GM23338 (cell line): ENCODE results near the gene MYO1F. TPM values are rescaled to one million over a fixed set of nuclear protein-coding genes. Genes with fewer than 3 reads are reported as not detected.

Source experiments
- ATAC-seq: fragments of 200-7000 bp; cut with Tn5 transposase; 3 replicates; pipeline ENCODE4 v1.9.1; 2020
- DNase-seq: peaks from one replicate; pipeline ENCODE4 v3.0.0-alpha.2; 2015; ENCODE audit warnings: low spot score
- H2AFZ ChIP-seq: fragments of 200-600 bp; sonication (generic); 2 replicates; pipeline ENCODE4 v1.8.0; 2016; ENCODE audit warnings: antibody characterized with exemption, mild to moderate bottlenecking, moderate library complexity
- H3F3A ChIP-seq: fragments of 200-600 bp; sonication (generic); replicated peaks from 2 replicates; pipeline ENCODE4 v1.8.0; 2017; ENCODE audit warnings: antibody characterized with exemption, mixed run types, low read depth
- H3K27ac ChIP-seq: fragments of 200-600 bp; sonication (generic); 2 replicates; pipeline ENCODE4 v1.6.1; 2016; ENCODE audit warnings: low read depth
- H3K27me3 ChIP-seq: fragments of 200-600 bp; sonication (generic); 2 replicates; pipeline ENCODE4 v1.8.0; 2016; ENCODE audit warnings: mild to moderate bottlenecking, mixed run types, moderate library complexity; ENCODE audit not compliant: insufficient read depth
- H3K36me3 ChIP-seq: fragments of 200-600 bp; sonication (generic); 2 replicates; pipeline ENCODE4 v1.8.0; 2016; ENCODE audit warnings: mild to moderate bottlenecking; ENCODE audit not compliant: insufficient read depth
- H3K4me1 ChIP-seq: fragments of 200-600 bp; sonication (generic); 2 replicates; pipeline ENCODE4 v1.8.0; 2016; ENCODE audit warnings: mild to moderate bottlenecking, moderate library complexity; ENCODE audit not compliant: insufficient read depth
- H3K4me2 ChIP-seq: fragments of 200-600 bp; sonication (generic); 2 replicates; pipeline ENCODE4 v1.7.1; 2017; ENCODE audit warnings: mixed run types
- H3K4me3 ChIP-seq: fragments of 200-600 bp; sonication (generic); 2 replicates; pipeline ENCODE4 v1.6.1; 2016; ENCODE audit warnings: mixed run types
- H3K79me2 ChIP-seq: fragments of 200-600 bp; sonication (generic); replicated peaks from 2 replicates; pipeline ENCODE4 v1.8.0; 2017; ENCODE audit warnings: mild to moderate bottlenecking; ENCODE audit not compliant: insufficient read depth
- H3K9me2 ChIP-seq: fragments of 200-600 bp; sonication (generic); 2 replicates; pipeline ENCODE4 v1.8.0; 2017; ENCODE audit not compliant: insufficient read depth
- H4K20me1 ChIP-seq: fragments of 200-600 bp; sonication (generic); replicated peaks from 2 replicates; pipeline ENCODE4 v1.8.0; 2017; ENCODE audit warnings: mild to moderate bottlenecking; ENCODE audit not compliant: insufficient read depth
- H3K27ac Mint-ChIP-seq: 2 replicates; pipeline ENCODE4 v1.8.0; 2020; ENCODE audit warnings: inconsistent platforms, mild to moderate bottlenecking, moderate library complexity, mixed read lengths
- H3K27me3 Mint-ChIP-seq: 3 replicates; pipeline ENCODE4 v1.8.0; 2022; ENCODE audit warnings: low read depth, mild to moderate bottlenecking, moderate library complexity, mixed read lengths, inconsistent platforms; ENCODE audit not compliant: insufficient read depth, poor library complexity
- H3K36me3 Mint-ChIP-seq: 3 replicates; pipeline ENCODE4 v1.8.0; 2021; ENCODE audit warnings: low read depth, mild to moderate bottlenecking, inconsistent platforms, moderate library complexity, mixed read lengths
- H3K4me1 Mint-ChIP-seq: 3 replicates; pipeline ENCODE4 v1.8.0; 2020; ENCODE audit warnings: mild to moderate bottlenecking, inconsistent platforms, mixed read lengths
- H3K4me3 Mint-ChIP-seq: 3 replicates; pipeline ENCODE4 v1.8.0; 2021; ENCODE audit warnings: moderate library complexity, mild to moderate bottlenecking, inconsistent platforms, mixed read lengths
- H3K9me3 Mint-ChIP-seq: 3 replicates; pipeline ENCODE4 v1.8.0; 2020; ENCODE audit warnings: moderate library complexity, mild to moderate bottlenecking, inconsistent platforms, mixed read lengths
- CREB1 ChIP-seq: fragments of 250-450 bp; sonication (Bioruptor Pico); IDR thresholded peaks from 2 replicates; pipeline ENCODE4 v1.5.0; 2020; ENCODE audit warnings: low read depth, mild to moderate bottlenecking, moderate library complexity
- CTCF ChIP-seq, 2 experiments: fragments of 200-600 bp in 1 of 2; sonication (generic) in 1 of 2; conservative IDR thresholded peaks; 2 replicates each; pipeline versions ENCODE4 v1.5.1 to v1.6.1; 2016 to 2017; ENCODE audit warnings: antibody characterized with exemption in 2 of 2, low read depth in 2 of 2, mild to moderate bottlenecking in 2 of 2, moderate library complexity in 1 of 2
- ETS1 ChIP-seq: IDR thresholded peaks from 2 replicates; pipeline ENCODE4 v1.6.1; 2016; ENCODE audit warnings: antibody characterized with exemption
- JUNB ChIP-seq: IDR thresholded peaks from one replicate; pipeline ENCODE4 v1.6.1; 2016; ENCODE audit warnings: antibody characterized with exemption; ENCODE audit not compliant: unreplicated experiment
- NANOG ChIP-seq: IDR thresholded peaks from 2 replicates; pipeline ENCODE4 v1.6.1; 2016; ENCODE audit warnings: antibody characterized with exemption, borderline replicate concordance
- POLR2AphosphoS5 ChIP-seq: IDR thresholded peaks from 2 replicates; pipeline ENCODE4 v1.6.1; 2016; ENCODE audit warnings: antibody characterized with exemption, low read depth
- STAT1 ChIP-seq: IDR thresholded peaks from one replicate; pipeline ENCODE4 v1.6.1; 2016; ENCODE audit warnings: antibody characterized with exemption; ENCODE audit not compliant: unreplicated experiment
- ZNF114 ChIP-seq: fragments of 250-450 bp; sonication (Bioruptor Pico); IDR thresholded peaks from 2 replicates; pipeline ENCODE4 v1.5.0; 2020; ENCODE audit warnings: mild to moderate bottlenecking, moderate library complexity
- ZNF331 ChIP-seq: fragments of 250-450 bp; sonication (Bioruptor Pico); IDR thresholded peaks from 2 replicates; pipeline ENCODE4 v1.5.0; 2020; ENCODE audit warnings: low read depth, mild to moderate bottlenecking, moderate library complexity
- ZNF462 ChIP-seq: fragments of 250-450 bp; sonication (Bioruptor Pico); IDR thresholded peaks from 2 replicates; pipeline ENCODE4 v1.5.0; 2020; ENCODE audit warnings: mild to moderate bottlenecking, moderate library complexity
- polyA plus RNA-seq: library from polyadenylated mRNA; unstranded; fragments of >200 nt; fragmentation: Nextera tagmentation; extraction: Ambion mirVana; gene quantifications from 2 replicates; pipeline ENCODE4 v1.2.1, GENCODE V29; 2016
- total RNA-seq: library from RNA; depleted of rRNA; stranded (reverse); fragments of >200 nt; shearing (Covaris generic); gene quantifications from 2 replicates; pipeline ENCODE4 v1.2.3, GENCODE V29; 2014

Gene MYO1F
- total and polyA plus RNA-seq, 2 experiments from 2014 or later: 3.9 to 5.7 TPM

DNA sequence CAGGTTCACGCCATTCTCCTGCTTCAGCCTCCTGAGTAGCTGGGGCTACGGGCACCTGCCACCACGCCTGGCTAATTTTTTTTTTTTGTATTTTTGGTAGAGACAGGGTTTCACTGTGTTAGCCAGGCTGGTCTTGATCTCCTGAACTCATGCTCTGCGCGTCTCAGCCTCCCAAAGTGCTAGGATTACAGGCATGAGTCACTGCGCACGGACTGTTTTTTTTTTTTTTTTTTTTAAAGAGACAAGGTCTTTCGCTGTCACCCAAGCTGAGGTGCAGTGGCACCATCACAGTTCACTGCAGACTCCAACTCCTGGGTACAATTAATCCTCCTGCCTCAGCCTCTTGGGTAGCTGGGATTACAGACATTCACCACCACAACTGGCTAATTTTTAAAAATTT is 41.5 kb upstream of the MYO1F start (continued):
- TF ChIP-seq ZNF462: no peak
- no peak for TF ChIP-seq NANOG
- no peak for TF ChIP-seq ETS1

- Mint-ChIP-seq H3K36me3 (no peaks in the 10 kb centered on the region), H3K4me3 (no peak overlapping the region), H3K27ac (no peak overlapping the region), H3K4me1 (peaks cover 2% of the 10 kb centered on the region; the same call in 2 of the 3 replicates), H3K9me3 (peaks cover 7% of the 10 kb centered on the region; the same call in 2 of the 3 replicates), H3K27me3 (peaks cover 15% of the 10 kb centered on the region)
- Histone ChIP-seq H3K4me2 (no peak overlapping the region), H3K27me3 (no peaks in the 10 kb centered on the region), H3K4me3 (no peak overlapping the region), H2AFZ (peak overlapping the region; percentile 74; the same call in 1 of the 2 replicates), H3K27ac (no peak overlapping the region), H3K79me2 (no peaks in the 10 kb centered on the region), H3F3A (no peaks in the 10 kb centered on the region), H3K36me3 (no peaks in the 10 kb centered on the region), H3K9me2 (no peaks in the 10 kb centered on the region), H4K20me1 (no peaks in the 10 kb centered on the region), H3K4me1 (no peaks in the 10 kb centered on the region)
- DNase-seq: no peak
- ATAC-seq: no peak
- no peak for TF ChIP-seq ZNF331 (CRISPR knock-in tag)
- no peak for TF ChIP-seq POLR2AphosphoS5
- no peak for TF ChIP-seq CTCF (conservative IDR thresholded peaks at IDR 0.05; ENCODE audit: low read depth in 2 of 2)
- TF ChIP-seq JUNB: no peak
- no peak for TF ChIP-seq NANOG
- no peak for TF ChIP-seq CREB1 (CRISPR knock-in tag)
- no peak for TF ChIP-seq STAT1
- no peak for TF ChIP-seq ZNF114
Measured at GRCh38 chr19:8617984-8618383, 40.7 kb upstream of the MYO1F start.
